SU-DHL-6 (cell line): ENCODE data around the gene HRH2.

Source experiments
- H2AFZ ChIP-seq: fragments of 200-600 bp; sonication (generic); 2 replicates; pipeline ENCODE4 v1.6.1; 2014; ENCODE audit warnings: low read depth, mild to moderate bottlenecking, moderate library complexity, mixed read lengths, antibody characterized with exemption, low read length; ENCODE audit not compliant: severe bottlenecking
- H3F3A ChIP-seq: fragments of 200-600 bp; shearing (Covaris generic); 2 replicates; pipeline ENCODE4 v1.6.0; 2016; ENCODE audit warnings: antibody characterized with exemption, mild to moderate bottlenecking; ENCODE audit not compliant: insufficient read depth
- H3K27ac ChIP-seq: fragments of 200-600 bp; sonication (generic); 2 replicates; pipeline ENCODE4 v1.5.1; 2016; ENCODE audit warnings: low read depth, mild to moderate bottlenecking, low read length, moderate library complexity, mixed read lengths
- H3K27me3 ChIP-seq: fragments of 200-600 bp; sonication (generic), shearing (Covaris generic); 2 replicates; pipeline ENCODE4 v1.6.0; 2014; ENCODE audit warnings: mild to moderate bottlenecking, low read length
- H3K36me3 ChIP-seq: fragments of 200-600 bp; sonication (generic); 2 replicates; pipeline ENCODE4 v1.6.1; 2014; ENCODE audit warnings: mild to moderate bottlenecking, low read length, mixed read lengths
- H3K4me2 ChIP-seq: fragments of 300-600, 200-600 bp; shearing (Covaris generic), sonication (generic); 2 replicates; pipeline ENCODE4 v1.6.0; 2014; ENCODE audit warnings: low read length, low read depth, mild to moderate bottlenecking; ENCODE audit not compliant: poor library complexity, severe bottlenecking
- H3K4me3 ChIP-seq: fragments of 200-600 bp; sonication (generic); 2 replicates; pipeline ENCODE4 v1.5.1; 2014; ENCODE audit warnings: antibody characterized with exemption, low read length, mild to moderate bottlenecking, mixed read lengths; ENCODE audit not compliant: insufficient read depth, poor library complexity, severe bottlenecking
- H3K79me2 ChIP-seq: fragments of 200-600 bp; sonication (generic); 2 replicates; pipeline ENCODE4 v1.6.1; 2014; ENCODE audit warnings: mild to moderate bottlenecking, low read length, moderate library complexity; ENCODE audit not compliant: insufficient read depth
- H3K9ac ChIP-seq: fragments of 200-600 bp; sonication (generic); 2 replicates; pipeline ENCODE4 v1.7.0; 2014; ENCODE audit warnings: mild to moderate bottlenecking, low read length
- H3K9me2 ChIP-seq: fragments of 200-600 bp; sonication (generic); replicated peaks from 2 replicates; pipeline ENCODE4 v1.6.1; 2014; ENCODE audit warnings: low read length; ENCODE audit not compliant: insufficient read depth
- H3K9me3 ChIP-seq: fragments of 200-600 bp; sonication (generic); 2 replicates; pipeline ENCODE4 v1.6.1; 2014; ENCODE audit warnings: low read length, mixed read lengths; ENCODE audit not compliant: insufficient read depth
- H4K20me1 ChIP-seq: fragments of 200-600 bp; sonication (generic); 2 replicates; pipeline ENCODE4 v1.6.1; 2014; ENCODE audit warnings: low read depth, mild to moderate bottlenecking, antibody characterized with exemption, low read length, moderate library complexity, mixed read lengths
- EZH2phosphoT487 ChIP-seq: fragments of 200-600 bp; sonication (generic), shearing (Covaris generic); conservative IDR thresholded peaks from 2 replicates; pipeline ENCODE4 v1.6.1; 2018; ENCODE audit warnings: mild to moderate bottlenecking, antibody characterized with exemption, low read length, moderate library complexity, mixed read lengths
- TF ChIP-seq, protein P1 (sequence below): fragments of 200-600 bp; sonication (generic); IDR thresholded peaks from one replicate; pipeline ENCODE4 v1.5.1; 2017; ENCODE audit warnings: antibody characterized with exemption, mild to moderate bottlenecking, low read length, moderate library complexity; ENCODE audit not compliant: insufficient read depth, poor library complexity, severe bottlenecking

The HRH2 gene

DNA sequence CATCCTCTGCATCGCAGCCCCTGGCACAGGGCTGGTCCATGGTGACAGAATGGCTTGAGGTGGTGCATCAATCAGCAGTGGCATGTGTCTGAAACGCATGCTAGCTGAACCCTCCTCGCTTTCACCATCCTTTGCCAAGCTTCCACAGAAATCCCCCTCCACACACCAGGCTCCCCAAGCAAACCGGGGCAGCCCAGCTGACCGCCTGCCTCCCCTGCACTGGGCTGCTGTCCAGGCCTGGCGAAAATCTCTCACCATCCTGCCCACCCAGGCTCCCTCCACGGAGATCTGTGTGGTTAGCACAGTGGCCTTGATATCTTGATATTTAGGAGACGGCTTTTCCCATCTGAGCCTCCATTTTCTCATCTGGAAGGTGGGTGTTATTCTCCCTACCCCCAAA, 905 bp upstream of the HRH2 start:
- no peak overlapping the region for H3K4me3 ChIP-seq

DNA sequence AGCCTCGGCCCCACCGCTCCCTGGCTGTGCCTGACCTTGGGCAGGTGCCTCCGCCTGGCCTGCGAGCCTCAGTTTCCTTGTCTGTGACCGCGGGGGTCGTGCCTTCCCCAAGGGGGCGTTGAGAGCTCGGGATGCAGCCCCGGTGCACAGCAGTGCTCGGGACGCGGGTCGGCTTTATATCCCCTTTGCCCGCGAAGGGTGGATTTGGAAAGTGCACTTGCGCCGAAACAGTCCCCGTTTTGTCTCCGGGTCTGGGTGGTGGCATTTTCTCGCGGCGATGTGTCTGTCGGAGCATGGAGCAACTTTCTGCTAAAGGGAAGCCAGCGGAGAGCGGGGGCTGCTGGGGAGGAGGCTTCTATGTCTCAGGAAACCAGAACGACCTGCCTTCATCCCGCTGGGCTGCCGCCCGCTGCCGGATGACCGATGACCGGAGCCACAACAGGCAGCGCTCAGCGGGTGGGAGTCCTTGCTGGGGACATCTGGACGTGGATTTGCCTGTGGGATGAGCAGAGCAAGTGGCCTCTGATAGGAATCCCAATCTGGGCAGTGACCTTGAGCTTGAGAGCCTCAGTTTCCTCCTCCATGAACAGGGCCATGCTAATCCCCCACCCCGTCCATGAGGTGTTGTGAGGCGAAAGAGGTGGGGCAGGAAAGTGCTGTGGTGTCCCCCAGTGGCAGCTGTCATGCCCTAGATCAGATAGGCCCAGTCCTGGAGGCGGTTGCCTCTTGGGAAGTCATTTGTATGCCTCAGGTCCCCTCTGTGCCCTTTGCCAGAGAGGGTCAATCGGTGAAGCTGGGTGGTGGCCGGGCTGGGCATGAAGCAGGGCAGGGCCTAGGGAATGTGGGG, 651 bp downstream of the HRH2 start:
- no peaks in the 10 kb centered on the region for H3F3A ChIP-seq
- TF ChIP-seq, protein P1, sequence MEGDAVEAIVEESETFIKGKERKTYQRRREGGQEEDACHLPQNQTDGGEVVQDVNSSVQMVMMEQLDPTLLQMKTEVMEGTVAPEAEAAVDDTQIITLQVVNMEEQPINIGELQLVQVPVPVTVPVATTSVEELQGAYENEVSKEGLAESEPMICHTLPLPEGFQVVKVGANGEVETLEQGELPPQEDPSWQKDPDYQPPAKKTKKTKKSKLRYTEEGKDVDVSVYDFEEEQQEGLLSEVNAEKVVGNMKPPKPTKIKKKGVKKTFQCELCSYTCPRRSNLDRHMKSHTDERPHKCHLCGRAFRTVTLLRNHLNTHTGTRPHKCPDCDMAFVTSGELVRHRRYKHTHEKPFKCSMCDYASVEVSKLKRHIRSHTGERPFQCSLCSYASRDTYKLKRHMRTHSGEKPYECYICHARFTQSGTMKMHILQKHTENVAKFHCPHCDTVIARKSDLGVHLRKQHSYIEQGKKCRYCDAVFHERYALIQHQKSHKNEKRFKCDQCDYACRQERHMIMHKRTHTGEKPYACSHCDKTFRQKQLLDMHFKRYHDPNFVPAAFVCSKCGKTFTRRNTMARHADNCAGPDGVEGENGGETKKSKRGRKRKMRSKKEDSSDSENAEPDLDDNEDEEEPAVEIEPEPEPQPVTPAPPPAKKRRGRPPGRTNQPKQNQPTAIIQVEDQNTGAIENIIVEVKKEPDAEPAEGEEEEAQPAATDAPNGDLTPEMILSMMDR = no peak
- TF ChIP-seq EZH2phosphoT487 = no peak
- H3K9ac ChIP-seq = no peak overlapping the region
- no peak overlapping the region for H3K27ac ChIP-seq
- no peaks in the 10 kb centered on the region for H4K20me1 ChIP-seq
- no peaks in the 10 kb centered on the region for H3K79me2 ChIP-seq
- no peak overlapping the region for H2AFZ ChIP-seq
- no peak overlapping the region for H3K4me2 ChIP-seq
- no peaks in the 10 kb centered on the region for H3K9me3 ChIP-seq
- no peaks in the 10 kb centered on the region for H3K27me3 ChIP-seq
- H3K4me3 ChIP-seq = no peak overlapping the region
- H3K36me3 ChIP-seq = no peaks in the 10 kb centered on the region
- H3K9me2 ChIP-seq = no peaks in the 10 kb centered on the region

More for the DNA sequence above, 905 bp upstream of the HRH2 start:
- Histone ChIP-seq H3K9ac (no peak overlapping the region), H2AFZ (no peak overlapping the region), H4K20me1 (no peaks in the 10 kb centered on the region), H3K27me3 (no peaks in the 10 kb centered on the region), H3K9me3 (no peaks in the 10 kb centered on the region), H3F3A (no peaks in the 10 kb centered on the region), H3K27ac (no peak overlapping the region), H3K4me2 (no peak overlapping the region), H3K36me3 (no peaks in the 10 kb centered on the region), H3K79me2 (no peaks in the 10 kb centered on the region), H3K9me2 (no peaks in the 10 kb centered on the region)
- TF ChIP-seq, protein P1 = no peak
- no peak for TF ChIP-seq EZH2phosphoT487

DNA sequence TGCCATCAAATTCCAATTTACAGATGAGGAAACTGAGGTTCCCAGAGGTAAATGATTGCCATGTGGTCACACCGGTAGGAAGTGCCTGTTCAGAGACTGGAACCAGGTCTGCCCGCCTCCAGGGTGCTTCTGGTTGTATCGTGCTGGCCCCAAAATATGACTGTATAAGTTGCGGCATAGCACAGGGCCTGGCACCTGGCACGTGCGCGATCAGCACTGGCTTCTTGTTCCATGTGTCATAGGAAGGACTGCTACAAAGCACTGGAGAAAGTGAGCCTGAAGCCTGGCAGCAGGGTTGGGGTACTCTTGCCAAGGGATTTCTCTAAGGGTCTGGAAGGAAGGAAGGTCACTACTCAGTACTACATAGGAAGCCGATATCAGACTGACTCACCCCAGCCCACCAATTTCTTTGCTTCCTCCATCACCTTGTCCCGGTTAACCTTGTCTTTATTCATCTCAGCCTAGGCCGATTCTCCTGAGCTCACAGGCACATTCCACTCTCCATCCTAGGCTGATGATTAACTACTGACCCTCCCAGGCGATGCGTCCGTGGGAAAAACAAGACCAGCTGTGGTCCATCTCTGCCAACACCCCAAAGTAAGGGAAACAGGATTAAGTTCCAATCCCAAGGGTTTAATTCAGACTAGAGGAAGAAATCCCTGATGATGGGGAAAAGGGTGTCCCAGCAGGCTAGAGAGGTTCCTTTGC, 1.8 kb downstream of the HRH2 start:
- Histone ChIP-seq H3K9me3 (no peaks in the 10 kb centered on the region), H3K79me2 (no peaks in the 10 kb centered on the region), H3K27ac (no peak overlapping the region), H4K20me1 (no peaks in the 10 kb centered on the region), H3K9ac (no peak overlapping the region), H3K9me2 (no peaks in the 10 kb centered on the region), H3K36me3 (no peaks in the 10 kb centered on the region), H3K4me3 (no peak overlapping the region), H3K27me3 (no peaks in the 10 kb centered on the region), H3K4me2 (no peak overlapping the region), H3F3A (no peaks in the 10 kb centered on the region), H2AFZ (no peak overlapping the region)
- no peak for TF ChIP-seq EZH2phosphoT487
